C4-2B (cell line): ENCODE data around the gene NLRC5.

ENCODE experiments used
- H3K27ac ChIP-seq: fragments of 450-650 bp; 2 replicates; pipeline ENCODE4 v1.5.1; 2017
- CTCF ChIP-seq: fragments of 450-650 bp; conservative IDR thresholded peaks from 2 replicates; pipeline ENCODE4 v1.5.1; 2017; ENCODE audit warnings: mild to moderate bottlenecking
- ZFX ChIP-seq: fragments of 450-650 bp; IDR thresholded peaks from 2 replicates; pipeline ENCODE4 v1.6.1; 2017

Gene NLRC5

GRCh38 chr16:56964243-56965148 is 24.9 kb upstream of the NLRC5 start:
- TF ChIP-seq CTCF (peak; percentile 99), ZFX (no peak)
- H3K27ac ChIP-seq: no peak overlapping the region

GRCh38 chr16:56965149-56966092 is 23.9 kb upstream of the NLRC5 start:
- no peak overlapping the region for H3K27ac ChIP-seq
- no peak for TF ChIP-seq ZFX
- no peak for TF ChIP-seq CTCF

- no peak overlapping the region for H3K27ac ChIP-seq
- TF ChIP-seq CTCF (no peak), ZFX (no peak)
Observed at GRCh38 chr16:56966093-56966475, 23.3 kb upstream of the NLRC5 start.

GRCh38 chr16:56967733-56968132 is 21.6 kb upstream of the NLRC5 start:
- TF ChIP-seq CTCF (no peak), ZFX (no peak)
- H3K27ac ChIP-seq: no peak overlapping the region

- TF ChIP-seq CTCF (no peak), ZFX (no peak)
- no peak overlapping the region for H3K27ac ChIP-seq
Observed at GRCh38 chr16:56969769-56970168, 19.6 kb upstream of the NLRC5 start.

- no peak for TF ChIP-seq ZFX
- no peak for TF ChIP-seq CTCF
- H3K27ac ChIP-seq: no peak overlapping the region
Observed at GRCh38 chr16:56970934-56971767, 18.2 kb upstream of the NLRC5 start.
